Loucy (cell line): ENCODE results near the gene CD151.

Source experiments
- H2AFZ ChIP-seq: fragments of 200-600 bp; sonication (generic); 2 replicates; pipeline ENCODE4 v1.6.0; 2016; ENCODE audit warnings: antibody characterized with exemption, mild to moderate bottlenecking, low read length, moderate library complexity
- H3F3A ChIP-seq: fragments of 200-600 bp; 2 replicates; pipeline ENCODE4 v1.6.0; 2016; ENCODE audit warnings: antibody characterized with exemption, low read depth, mild to moderate bottlenecking
- H3K27me3 ChIP-seq: fragments of 200-600 bp; sonication (generic); 2 replicates; pipeline ENCODE4 v1.6.1; 2014; ENCODE audit warnings: low read length, mild to moderate bottlenecking; ENCODE audit not compliant: insufficient read depth, poor library complexity, severe bottlenecking
- H3K36me3 ChIP-seq: fragments of 200-600 bp; sonication (generic); 2 replicates; pipeline ENCODE4 v1.6.1; 2016; ENCODE audit warnings: low read length; ENCODE audit not compliant: insufficient read depth
- H3K4me1 ChIP-seq: fragments of 200-600 bp; sonication (generic); 2 replicates; pipeline ENCODE4 v1.5.1; 2014; ENCODE audit warnings: low read length, mild to moderate bottlenecking; ENCODE audit not compliant: insufficient read depth, poor library complexity, severe bottlenecking
- H3K4me2 ChIP-seq: fragments of 200-600 bp; sonication (generic); 2 replicates; pipeline ENCODE4 v1.6.0; 2014; ENCODE audit warnings: antibody characterized with exemption, low read length, low read depth, mild to moderate bottlenecking; ENCODE audit not compliant: poor library complexity, severe bottlenecking
- H3K4me3 ChIP-seq: fragments of 200-600 bp; sonication (generic); 2 replicates; pipeline ENCODE4 v1.5.1; 2014; ENCODE audit warnings: low read length, mild to moderate bottlenecking, mixed read lengths; ENCODE audit not compliant: poor library complexity, severe bottlenecking
- H3K79me2 ChIP-seq: fragments of 200-600 bp; sonication (generic); 2 replicates; pipeline ENCODE4 v1.6.1; 2014; ENCODE audit warnings: low read length; ENCODE audit not compliant: insufficient read depth
- H3K9ac ChIP-seq: fragments of 200-600 bp; sonication (generic); 2 replicates; pipeline ENCODE4 v1.6.0; 2014; ENCODE audit warnings: mild to moderate bottlenecking, low read depth, low read length, moderate library complexity; ENCODE audit not compliant: poor library complexity, severe bottlenecking
- H3K9me2 ChIP-seq: fragments of 200-600 bp; sonication (generic); replicated peaks from 2 replicates; pipeline ENCODE4 v1.6.1; 2016; ENCODE audit warnings: low read depth, low read length, mixed read lengths
- H3K9me3 ChIP-seq: fragments of 200-600 bp; sonication (generic); 2 replicates; pipeline ENCODE4 v1.6.1; 2014; ENCODE audit warnings: mild to moderate bottlenecking, antibody characterized with exemption, low read length, low read depth; ENCODE audit not compliant: insufficient read depth
- H4K20me1 ChIP-seq: fragments of 200-600 bp; sonication (generic); 2 replicates; pipeline ENCODE4 v1.6.0; 2014; ENCODE audit warnings: antibody characterized with exemption, low read length, mild to moderate bottlenecking; ENCODE audit not compliant: insufficient read depth, poor library complexity, severe bottlenecking
- EZH2phosphoT487 ChIP-seq: fragments of 200-600 bp; IDR thresholded peaks from 2 replicates; pipeline ENCODE4 v1.6.1; 2018; ENCODE audit warnings: antibody characterized with exemption, mild to moderate bottlenecking, moderate library complexity, borderline replicate concordance
- TF ChIP-seq, protein P1 (sequence below): fragments of 200-600 bp; sonication (generic); conservative IDR thresholded peaks from 2 replicates; pipeline ENCODE4 v1.5.1; 2014; ENCODE audit warnings: mild to moderate bottlenecking, antibody characterized with exemption, low read length

CD151 gene

DNA sequence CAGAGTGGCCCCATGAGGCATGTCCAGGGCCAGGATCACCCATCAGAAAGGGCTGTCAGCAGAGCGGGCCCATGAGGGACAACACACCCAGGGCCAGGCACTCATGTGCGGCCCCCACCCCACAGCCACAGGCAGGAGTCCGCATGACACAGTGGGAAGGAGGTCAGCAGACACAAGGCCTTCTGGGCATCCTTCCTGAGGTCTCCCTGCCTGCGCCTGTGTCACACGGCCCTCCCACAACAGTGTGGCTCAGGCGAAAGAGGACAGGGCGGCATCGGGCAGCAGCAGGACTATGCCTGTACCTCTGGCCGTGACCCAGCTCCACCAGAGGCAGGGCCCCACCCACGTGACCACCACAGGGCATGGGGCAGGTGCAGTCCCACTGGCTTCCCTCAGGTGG lies 50.8 kb downstream of the CD151 start:
- Histone ChIP-seq H3K9ac (no peak overlapping the region), H3F3A (no peaks in the 10 kb centered on the region), H3K9me2 (no peaks in the 10 kb centered on the region), H3K4me2 (no peak overlapping the region), H2AFZ (no peak overlapping the region), H3K79me2 (no peaks in the 10 kb centered on the region), H3K4me3 (no peak overlapping the region), H4K20me1 (no peaks in the 10 kb centered on the region), H3K4me1 (no peaks in the 10 kb centered on the region), H3K36me3 (peaks cover 3% of the 10 kb centered on the region; the same call in 1 of the 2 replicates), H3K27me3 (no peaks in the 10 kb centered on the region), H3K9me3 (no peaks in the 10 kb centered on the region)
- TF ChIP-seq, protein P1, sequence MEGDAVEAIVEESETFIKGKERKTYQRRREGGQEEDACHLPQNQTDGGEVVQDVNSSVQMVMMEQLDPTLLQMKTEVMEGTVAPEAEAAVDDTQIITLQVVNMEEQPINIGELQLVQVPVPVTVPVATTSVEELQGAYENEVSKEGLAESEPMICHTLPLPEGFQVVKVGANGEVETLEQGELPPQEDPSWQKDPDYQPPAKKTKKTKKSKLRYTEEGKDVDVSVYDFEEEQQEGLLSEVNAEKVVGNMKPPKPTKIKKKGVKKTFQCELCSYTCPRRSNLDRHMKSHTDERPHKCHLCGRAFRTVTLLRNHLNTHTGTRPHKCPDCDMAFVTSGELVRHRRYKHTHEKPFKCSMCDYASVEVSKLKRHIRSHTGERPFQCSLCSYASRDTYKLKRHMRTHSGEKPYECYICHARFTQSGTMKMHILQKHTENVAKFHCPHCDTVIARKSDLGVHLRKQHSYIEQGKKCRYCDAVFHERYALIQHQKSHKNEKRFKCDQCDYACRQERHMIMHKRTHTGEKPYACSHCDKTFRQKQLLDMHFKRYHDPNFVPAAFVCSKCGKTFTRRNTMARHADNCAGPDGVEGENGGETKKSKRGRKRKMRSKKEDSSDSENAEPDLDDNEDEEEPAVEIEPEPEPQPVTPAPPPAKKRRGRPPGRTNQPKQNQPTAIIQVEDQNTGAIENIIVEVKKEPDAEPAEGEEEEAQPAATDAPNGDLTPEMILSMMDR = no peak
- no peak for TF ChIP-seq EZH2phosphoT487

DNA sequence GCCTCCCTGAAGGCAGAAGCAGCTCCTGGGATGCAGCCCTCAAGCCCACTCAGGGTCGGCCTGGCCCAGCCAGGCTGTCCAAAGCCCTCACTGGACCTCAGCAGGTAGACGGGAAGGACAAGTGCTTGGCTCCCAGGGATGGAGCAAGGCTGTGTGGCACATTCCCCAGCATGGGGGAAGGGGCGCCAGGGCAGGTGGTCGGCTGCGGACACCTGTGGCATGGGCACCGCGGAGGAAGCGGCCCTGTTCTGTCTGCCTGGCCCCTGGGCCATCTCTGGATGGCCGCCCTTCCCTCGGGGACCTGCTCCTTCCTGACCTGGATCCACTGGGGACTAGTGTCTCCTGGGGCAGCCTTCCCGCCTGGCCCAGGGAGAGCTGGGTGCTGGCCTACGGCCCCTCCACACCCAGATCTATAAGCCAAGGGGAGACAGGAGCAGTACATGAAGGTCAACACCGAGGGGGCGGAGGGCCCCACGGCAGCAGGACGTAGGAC lies 51.9 kb downstream of the CD151 start:
- no peaks in the 10 kb centered on the region for H3K27me3 ChIP-seq
- no peak overlapping the region for H3K4me2 ChIP-seq
- TF ChIP-seq, protein P1 = no peak
- no peak for TF ChIP-seq EZH2phosphoT487
- no peak overlapping the region for H2AFZ ChIP-seq
- no peak overlapping the region for H3K9ac ChIP-seq
- no peak overlapping the region for H3K4me3 ChIP-seq
- H3K79me2 ChIP-seq = no peaks in the 10 kb centered on the region
- H3K9me2 ChIP-seq = no peaks in the 10 kb centered on the region
- H3F3A ChIP-seq = no peaks in the 10 kb centered on the region
- H4K20me1 ChIP-seq = no peaks in the 10 kb centered on the region
- peaks cover 3% of the 10 kb centered on the region; the same call in 1 of the 2 replicates for H3K36me3 ChIP-seq
- H3K9me3 ChIP-seq = no peaks in the 10 kb centered on the region
- no peaks in the 10 kb centered on the region for H3K4me1 ChIP-seq

DNA sequence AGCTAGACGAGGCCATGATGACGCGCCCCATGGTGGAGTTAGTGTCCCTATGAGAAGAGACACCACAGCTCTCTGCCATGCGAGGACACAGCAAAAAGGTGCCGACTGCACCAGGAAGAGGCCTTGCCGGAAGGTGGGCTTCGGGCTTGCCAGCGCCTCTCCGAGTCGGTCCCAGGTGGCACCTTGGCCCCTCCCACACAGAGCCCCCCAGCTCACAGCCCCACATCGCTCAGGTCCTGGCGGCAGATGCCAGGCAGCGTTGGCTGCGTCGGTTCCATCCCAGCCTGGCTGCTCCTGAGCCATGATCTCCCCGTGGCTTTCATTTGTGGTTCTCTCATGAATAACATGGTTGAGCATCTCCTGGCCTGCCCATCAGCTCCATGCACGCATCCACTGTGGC lies 53.8 kb downstream of the CD151 start:
- H4K20me1 ChIP-seq = no peaks in the 10 kb centered on the region
- no peaks in the 10 kb centered on the region for H3K9me3 ChIP-seq
- H2AFZ ChIP-seq = no peak overlapping the region
- H3K9me2 ChIP-seq = no peaks in the 10 kb centered on the region
- peaks cover 8% of the 10 kb centered on the region for H3K4me1 ChIP-seq
- H3K36me3 ChIP-seq = no peaks in the 10 kb centered on the region
- no peak overlapping the region for H3K4me2 ChIP-seq
- H3K9ac ChIP-seq = no peak overlapping the region
- TF ChIP-seq, protein P1 = no peak
- TF ChIP-seq EZH2phosphoT487 = no peak
- H3F3A ChIP-seq = no peaks in the 10 kb centered on the region
- no peak overlapping the region for H3K4me3 ChIP-seq
- H3K27me3 ChIP-seq = no peaks in the 10 kb centered on the region
- H3K79me2 ChIP-seq = no peaks in the 10 kb centered on the region
